C4-2B (cell line): ENCODE measurements around the gene HES7.

Experiments used
- ZFX ChIP-seq: fragments of 450-650 bp; IDR thresholded peaks from 2 replicates; pipeline ENCODE4 v1.6.1; 2017
- TF ChIP-seq, protein P1 (sequence below): fragments of 450-650 bp; conservative IDR thresholded peaks from 2 replicates; pipeline ENCODE4 v1.5.1; 2017; ENCODE audit warnings: mild to moderate bottlenecking

DNA sequence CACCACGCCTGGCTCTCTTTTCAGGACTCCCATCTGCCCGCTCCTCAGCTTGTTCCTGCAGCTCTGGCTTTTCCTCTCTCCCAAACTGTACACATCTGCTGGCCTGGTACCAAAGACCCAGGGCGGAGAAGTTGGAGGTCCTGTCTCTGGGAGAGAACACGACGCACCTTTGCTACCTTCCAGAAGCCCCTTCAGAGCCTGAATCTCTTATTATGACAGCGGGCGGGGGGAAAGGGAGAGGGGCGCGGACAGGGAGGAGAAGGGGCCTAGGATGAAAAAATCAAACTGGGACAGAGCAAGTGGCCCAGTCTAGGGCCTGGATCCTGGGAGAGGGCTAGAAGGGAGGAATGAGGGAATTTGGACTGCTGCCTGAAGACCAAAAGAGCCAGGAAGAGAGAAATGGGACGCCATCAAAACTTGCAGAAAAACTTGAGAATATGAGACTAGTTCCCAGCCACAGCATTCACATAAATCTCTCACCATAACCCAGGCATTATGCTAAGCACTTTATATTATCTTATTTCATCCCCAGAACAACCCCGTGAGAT, 30.8 kb upstream of the HES7 start:
- TF ChIP-seq, protein P1, sequence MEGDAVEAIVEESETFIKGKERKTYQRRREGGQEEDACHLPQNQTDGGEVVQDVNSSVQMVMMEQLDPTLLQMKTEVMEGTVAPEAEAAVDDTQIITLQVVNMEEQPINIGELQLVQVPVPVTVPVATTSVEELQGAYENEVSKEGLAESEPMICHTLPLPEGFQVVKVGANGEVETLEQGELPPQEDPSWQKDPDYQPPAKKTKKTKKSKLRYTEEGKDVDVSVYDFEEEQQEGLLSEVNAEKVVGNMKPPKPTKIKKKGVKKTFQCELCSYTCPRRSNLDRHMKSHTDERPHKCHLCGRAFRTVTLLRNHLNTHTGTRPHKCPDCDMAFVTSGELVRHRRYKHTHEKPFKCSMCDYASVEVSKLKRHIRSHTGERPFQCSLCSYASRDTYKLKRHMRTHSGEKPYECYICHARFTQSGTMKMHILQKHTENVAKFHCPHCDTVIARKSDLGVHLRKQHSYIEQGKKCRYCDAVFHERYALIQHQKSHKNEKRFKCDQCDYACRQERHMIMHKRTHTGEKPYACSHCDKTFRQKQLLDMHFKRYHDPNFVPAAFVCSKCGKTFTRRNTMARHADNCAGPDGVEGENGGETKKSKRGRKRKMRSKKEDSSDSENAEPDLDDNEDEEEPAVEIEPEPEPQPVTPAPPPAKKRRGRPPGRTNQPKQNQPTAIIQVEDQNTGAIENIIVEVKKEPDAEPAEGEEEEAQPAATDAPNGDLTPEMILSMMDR: no peak
- no peak for TF ChIP-seq ZFX
